Stomach (tissue), 9 donors: ENCODE data around the gene CEP164. TPM values are rescaled to one million over a fixed set of nuclear protein-coding genes. Genes with fewer than 3 reads are reported as not detected.

Experiments
- DNase-seq, 2 donors: peaks; one replicate each; pipeline versions ENCODE4 v3.0.0 to v3.0.0-alpha.2; 2013 to 2019
- H3K27ac ChIP-seq, 5 donors: fragments of 200-600 bp in 4 of 5; sonication (generic) in 4 of 5; one replicate each; pipeline ENCODE4 v1.5.1; 2013 to 2019; ENCODE audit warnings: mild to moderate bottlenecking in 1 of 5, moderate library complexity in 1 of 5
- H3K27me3 ChIP-seq, 3 donors: fragments of 200-600 bp; sonication (generic); one replicate each; pipeline ENCODE4 v1.5.1; 2017 to 2019; ENCODE audit warnings: mixed run types in 1 of 3
- H3K36me3 ChIP-seq, 4 donors: fragments of 200-600 bp; sonication (generic); 1 replicate in 3 of 4; 2 replicates in 1 of 4; pipeline ENCODE4 v1.5.1; 2016 to 2019
- H3K4me1 ChIP-seq, 4 donors: fragments of 200-600 bp; sonication (generic); one replicate each; pipeline ENCODE4 v1.5.1; 2016 to 2019
- H3K4me3 ChIP-seq, 4 donors: fragments of 200-600 bp; sonication (generic) in 3 of 4; one replicate each; pipeline ENCODE4 v1.5.1; 2016 to 2019; ENCODE audit warnings: mild to moderate bottlenecking in 1 of 4
- H3K9me3 ChIP-seq, 4 donors: fragments of 200-600 bp; sonication (generic); one replicate each; pipeline ENCODE4 v1.5.1; 2016 to 2019
- EP300 ChIP-seq: sonication (generic); formaldehyde crosslinking; IDR thresholded peaks from one replicate; pipeline ENCODE4 v1.6.1; 2017; ENCODE audit warnings: antibody characterized with exemption
- POLR2A ChIP-seq, 4 donors: fragments of 450-650 bp; IDR thresholded peaks; one replicate each; pipeline ENCODE4 v1.6.1; 2016; ENCODE audit warnings: antibody characterized with exemption in 4 of 4, control low read depth in 2 of 4, mild to moderate bottlenecking in 1 of 4, moderate library complexity in 1 of 4
- POLR2AphosphoS5 ChIP-seq, 3 donors: sonication (generic); formaldehyde crosslinking; IDR thresholded peaks; one replicate each; pipeline ENCODE4 v1.6.1; 2016; ENCODE audit warnings: antibody characterized with exemption in 3 of 3
- WGBS, 5 donors: extraction: QIAGEN DNeasy Blood & Tissue Kit in 3 of 5; methylation state at CpG; one replicate each; pipeline versions ENCODE4 v1.1.5 to v1.1.7; 2013 to 2018; 5-methylcytosine and 5-hydroxymethylcytosine counted together
- intact Hi-C: fragments of 100-400 bp; cut with DNase I; formaldehyde crosslinking; loops from one replicate; pipeline ENCODE4 v1.15.1; 2023; ENCODE audit warnings: low total_unique reads
- polyA plus RNA-seq, 3 donors: library from polyadenylated mRNA; stranded (reverse); fragments of 200-250 nt; gene quantifications; one replicate each; pipeline ENCODE4 v1.2.3, GENCODE V29; 2013
- total RNA-seq, 5 donors: library from RNA; depleted of rRNA; stranded (reverse); fragments of >200 nt; gene quantifications; one replicate each; pipeline versions ENCODE4 v1.1.0 to v1.2.3, GENCODE V29; 2014 to 2016
- TF ChIP-seq, protein P1 (sequence below), 7 experiments: fragments of 450-650 bp in 4 of 7; fragments of 200-600 bp in 3 of 7; sonication (generic) in 3 of 7; IDR thresholded peaks; one replicate each; pipeline ENCODE4 v1.5.1; 2016 to 2019; ENCODE audit warnings: antibody characterized with exemption in 7 of 7, control low read depth in 2 of 7, mild to moderate bottlenecking in 1 of 7
- donor health status: healthy with polysubstance abuse.
- donor health status: Bipolar disorder and iron deficiency.
- donor health status: healthy.

Gene CEP164
- total and polyA plus RNA-seq, 8 donors = 9.5 to 40.9 (median 16.9) TPM

DNA sequence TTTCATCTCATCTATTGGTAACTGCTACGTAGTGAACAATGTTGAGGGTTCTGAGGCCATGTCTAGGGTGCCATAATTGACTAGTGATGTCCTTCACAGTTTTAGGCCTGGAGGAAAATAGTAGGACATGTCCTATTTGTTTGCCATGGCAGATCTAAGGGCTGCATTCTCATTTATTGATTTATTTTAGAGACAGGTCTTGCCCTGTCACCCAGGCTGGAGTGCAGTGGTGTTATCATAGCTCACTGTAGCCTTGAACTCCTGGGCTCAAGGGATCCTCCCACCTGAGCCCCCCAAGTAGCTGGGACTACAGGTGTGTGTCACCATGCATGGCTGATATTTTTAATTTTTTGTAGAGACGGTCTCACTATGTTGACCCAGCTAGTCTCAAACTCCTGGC lies 5.2 kb downstream of the CEP164 start:
- Histone ChIP-seq H3K36me3 (peaks cover 0 to 29% (median 18%) of the 10 kb centered on the region in 4 donors), H3K27ac (no peak overlapping the region), H3K4me3 (no peak overlapping the region), H3K27me3 (no peaks in the 10 kb centered on the region), H3K4me1 (peaks cover 11 to 25% (median 19%) of the 10 kb centered on the region in 4 donors), H3K9me3 (no peaks in the 10 kb centered on the region)
- WGBS, 5 donors = 45 to 76% (median 50%) methylated on average over 2 of the region's 2 CpGs
- TF ChIP-seq EP300 = no peak
- TF ChIP-seq POLR2A (IDR thresholded peaks at IDR 0.05) = no peak
- no peak for TF ChIP-seq POLR2AphosphoS5 (IDR thresholded peaks at IDR 0.05)
- TF ChIP-seq, protein P1, sequence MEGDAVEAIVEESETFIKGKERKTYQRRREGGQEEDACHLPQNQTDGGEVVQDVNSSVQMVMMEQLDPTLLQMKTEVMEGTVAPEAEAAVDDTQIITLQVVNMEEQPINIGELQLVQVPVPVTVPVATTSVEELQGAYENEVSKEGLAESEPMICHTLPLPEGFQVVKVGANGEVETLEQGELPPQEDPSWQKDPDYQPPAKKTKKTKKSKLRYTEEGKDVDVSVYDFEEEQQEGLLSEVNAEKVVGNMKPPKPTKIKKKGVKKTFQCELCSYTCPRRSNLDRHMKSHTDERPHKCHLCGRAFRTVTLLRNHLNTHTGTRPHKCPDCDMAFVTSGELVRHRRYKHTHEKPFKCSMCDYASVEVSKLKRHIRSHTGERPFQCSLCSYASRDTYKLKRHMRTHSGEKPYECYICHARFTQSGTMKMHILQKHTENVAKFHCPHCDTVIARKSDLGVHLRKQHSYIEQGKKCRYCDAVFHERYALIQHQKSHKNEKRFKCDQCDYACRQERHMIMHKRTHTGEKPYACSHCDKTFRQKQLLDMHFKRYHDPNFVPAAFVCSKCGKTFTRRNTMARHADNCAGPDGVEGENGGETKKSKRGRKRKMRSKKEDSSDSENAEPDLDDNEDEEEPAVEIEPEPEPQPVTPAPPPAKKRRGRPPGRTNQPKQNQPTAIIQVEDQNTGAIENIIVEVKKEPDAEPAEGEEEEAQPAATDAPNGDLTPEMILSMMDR (IDR thresholded peaks at IDR 0.05) = no peak
- intact Hi-C loops = no loop called here
- DNase-seq = no peak

DNA sequence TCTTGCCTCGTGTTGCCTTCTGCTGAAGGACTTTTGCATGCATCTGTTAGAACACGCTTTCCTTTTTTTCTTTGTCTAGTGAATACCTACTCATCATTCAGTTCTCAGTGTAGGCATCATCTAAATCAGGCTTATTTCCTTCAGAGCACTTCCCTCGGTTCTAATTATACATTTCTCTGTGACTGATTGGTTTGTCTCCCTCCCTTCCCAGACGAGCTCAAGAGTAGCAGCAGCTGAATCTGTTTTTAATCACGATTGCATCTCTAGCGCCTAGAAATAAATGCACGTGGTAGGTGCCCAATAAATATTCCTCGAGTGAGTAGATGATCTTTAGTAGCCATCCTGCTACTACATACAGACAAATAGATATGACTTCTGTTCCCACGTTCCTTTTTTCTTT lies 6.3 kb downstream of the CEP164 start:
- Histone ChIP-seq H3K27me3 (no peaks in the 10 kb centered on the region), H3K9me3 (no peaks in the 10 kb centered on the region), H3K4me1 (peaks cover 7 to 21% (median 13%) of the 10 kb centered on the region in 4 donors), H3K36me3 (peaks cover 2 to 40% (median 29%) of the 10 kb centered on the region in 4 donors), H3K4me3 (no peak overlapping the region), H3K27ac (no peak overlapping the region)
- WGBS, 5 donors = 83 to 91% (median 87%) methylated on average over 9 of the region's 9 CpGs
- no peak for DNase-seq
- intact Hi-C loops = no loop called here
- no peak for TF ChIP-seq POLR2A (IDR thresholded peaks at IDR 0.05)
- no peak for TF ChIP-seq EP300
- TF ChIP-seq POLR2AphosphoS5 (IDR thresholded peaks at IDR 0.05) = no peak
- TF ChIP-seq, protein P1 (IDR thresholded peaks at IDR 0.05) = no peak

DNA sequence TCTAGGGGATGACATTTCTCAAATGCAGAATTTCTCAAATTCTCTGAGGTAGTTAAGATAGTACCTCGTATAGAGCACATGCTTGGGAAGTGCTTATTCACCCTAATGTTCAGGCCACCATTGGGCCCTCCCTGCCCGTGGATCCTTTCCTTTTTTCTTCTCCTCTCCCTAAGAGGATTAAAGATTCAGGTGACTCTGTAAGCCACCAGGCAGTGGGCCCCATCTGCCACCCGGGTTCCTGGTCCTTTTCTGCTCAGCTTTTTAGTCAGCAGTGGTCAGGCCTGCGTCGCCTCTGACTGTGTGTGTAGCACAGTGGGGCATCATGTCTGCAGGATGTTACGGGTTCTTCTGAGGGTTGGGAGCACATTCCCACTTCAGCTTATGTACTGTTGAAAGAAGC lies 7.2 kb downstream of the CEP164 start:
- peaks cover 2 to 49% (median 37%) of the 10 kb centered on the region in 4 donors for H3K36me3 ChIP-seq
- H3K27me3 ChIP-seq = no peaks in the 10 kb centered on the region
- H3K4me1 ChIP-seq = peaks cover 0 to 12% (median 5%) of the 10 kb centered on the region in 4 donors
- H3K27ac ChIP-seq = no peak overlapping the region
- WGBS, 5 donors = 85 to 91% (median 88%) methylated on average over 6 of the region's 6 CpGs
- H3K9me3 ChIP-seq = no peaks in the 10 kb centered on the region
- intact Hi-C loops = no loop called here
- H3K4me3 ChIP-seq = no peak overlapping the region
- no peak for DNase-seq
- TF ChIP-seq EP300 = no peak

DNA sequence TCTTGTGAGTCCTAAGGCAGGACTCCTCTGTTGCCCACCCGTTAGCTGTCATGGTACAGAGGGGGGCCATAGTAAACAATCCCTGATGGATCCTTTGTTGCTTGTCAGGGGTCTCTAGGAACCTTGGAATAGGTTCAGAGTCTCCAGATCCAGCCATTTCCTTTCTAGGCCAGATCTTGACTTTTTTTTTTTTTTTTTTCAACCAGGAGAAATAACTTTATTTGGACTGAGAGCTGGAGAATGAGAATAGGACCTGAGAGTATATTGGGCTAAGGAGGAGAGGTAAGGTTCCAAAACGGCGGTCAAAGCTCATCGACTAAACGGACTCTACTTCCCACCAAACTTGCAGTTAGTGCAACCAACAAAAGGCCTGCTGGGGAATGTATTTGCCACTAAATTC lies 7.7 kb downstream of the CEP164 start:
- WGBS, 5 donors = 92 to 95% (median 93%) methylated on average over 5 of the region's 5 CpGs
- H3K9me3 ChIP-seq = no peaks in the 10 kb centered on the region
- intact Hi-C loops = no loop called here
- H3K4me3 ChIP-seq = no peak overlapping the region
- H3K36me3 ChIP-seq = peaks cover 2 to 54% (median 42%) of the 10 kb centered on the region in 4 donors
- H3K4me1 ChIP-seq = peaks cover 0 to 6% (median 3%) of the 10 kb centered on the region in 4 donors
- DNase-seq = no peak
- no peak overlapping the region for H3K27ac ChIP-seq
- no peaks in the 10 kb centered on the region for H3K27me3 ChIP-seq
- TF ChIP-seq EP300 (no peak), POLR2AphosphoS5 (IDR thresholded peaks at IDR 0.05) (no peak)
- TF ChIP-seq, protein P1 (IDR thresholded peaks at IDR 0.05) = no peak

DNA sequence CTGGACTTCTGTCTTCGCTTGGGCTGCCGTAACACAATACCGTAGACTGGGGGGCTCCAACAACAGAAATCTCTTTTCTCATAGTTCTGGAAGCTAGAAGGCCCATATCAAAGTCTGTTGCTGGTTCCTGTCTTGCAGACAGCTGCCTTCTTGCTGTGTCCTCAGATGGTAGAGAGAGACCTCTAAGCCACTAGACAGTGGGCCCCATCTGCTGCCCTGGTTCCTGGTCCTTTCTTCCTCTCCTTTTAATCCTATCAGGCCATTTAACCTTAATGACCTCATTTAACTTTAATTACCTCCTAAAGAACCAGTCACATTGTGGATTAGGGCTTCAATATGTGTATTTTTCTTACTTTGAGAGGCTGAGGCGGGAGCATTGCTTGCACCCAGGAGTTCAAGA lies 9.4 kb downstream of the CEP164 start:
- no peak overlapping the region for H3K27ac ChIP-seq
- H3K9me3 ChIP-seq = no peaks in the 10 kb centered on the region
- no peak overlapping the region for H3K4me3 ChIP-seq
- H3K27me3 ChIP-seq = no peaks in the 10 kb centered on the region
- H3K4me1 ChIP-seq = no peaks in the 10 kb centered on the region
- no peak for DNase-seq
- 97 to 99% (median 98%) methylated on average over 4 of the region's 4 CpGs for WGBS, 5 donors
- intact Hi-C loops = no loop called here
- peaks cover 2 to 71% (median 55%) of the 10 kb centered on the region in 4 donors for H3K36me3 ChIP-seq
- TF ChIP-seq EP300 (no peak), POLR2A (IDR thresholded peaks at IDR 0.05) (no peak), POLR2AphosphoS5 (IDR thresholded peaks at IDR 0.05) (no peak)
- TF ChIP-seq, protein P1 (IDR thresholded peaks at IDR 0.05) = no peak
